Activated T-cell treated with anti-CD3 and anti-CD28 coated beads, Interleukin-2, amount 50 U/mL, for 72 hours (primary cell): Measurements from ENCODE around the gene PRKCE. TPM values are rescaled to one million over a fixed set of nuclear protein-coding genes. Genes with fewer than 3 reads are reported as not detected.

Experiments
- ATAC-seq, 2 donors: fragments of 150-1000 bp; cut with Tn5 transposase; replicated peaks in 1 of 2; 2 replicates each; pipeline ENCODE4 v1.10.0; 2021; ENCODE audit warnings: moderate library complexity in 2 of 2, mild to moderate bottlenecking in 1 of 2
- DNase-seq, 2 donors: peaks; one replicate each; pipeline ENCODE4 v3.0.0; 2021 to 2022; ENCODE audit warnings: mixed read lengths in 1 of 2
- H3K27ac Mint-ChIP-seq: one replicate; pipeline ENCODE4 v1.8.0; 2022; ENCODE audit warnings: mild to moderate bottlenecking, moderate library complexity, mixed read lengths
- H3K27me3 Mint-ChIP-seq: one replicate; pipeline ENCODE4 v1.8.0; 2022; ENCODE audit warnings: low read depth, mixed read lengths
- H3K36me3 Mint-ChIP-seq, 2 donors: one replicate each; pipeline ENCODE4 v1.8.0; 2022; ENCODE audit warnings: mixed read lengths in 2 of 2, mild to moderate bottlenecking in 1 of 2; ENCODE audit not compliant: insufficient read depth in 2 of 2
- H3K4me1 Mint-ChIP-seq: one replicate; pipeline ENCODE4 v1.8.0; 2022; ENCODE audit warnings: low read depth, mixed read lengths
- H3K4me3 Mint-ChIP-seq, 2 donors: one replicate each; pipeline ENCODE4 v1.8.0; 2022; ENCODE audit warnings: mild to moderate bottlenecking in 2 of 2, mixed read lengths in 2 of 2, moderate library complexity in 2 of 2
- H3K9me3 Mint-ChIP-seq, 2 donors: one replicate each; pipeline ENCODE4 v1.8.0; 2022; ENCODE audit warnings: mixed read lengths in 2 of 2
- total RNA-seq, 2 donors: library from RNA; stranded (reverse); gene quantifications; one replicate each; pipeline ENCODE4 v1.2.3, GENCODE V29; 2022

PRKCE gene
- total RNA-seq, 2 donors from 2014 or later: 19.3 to 35.3 TPM

DNA sequence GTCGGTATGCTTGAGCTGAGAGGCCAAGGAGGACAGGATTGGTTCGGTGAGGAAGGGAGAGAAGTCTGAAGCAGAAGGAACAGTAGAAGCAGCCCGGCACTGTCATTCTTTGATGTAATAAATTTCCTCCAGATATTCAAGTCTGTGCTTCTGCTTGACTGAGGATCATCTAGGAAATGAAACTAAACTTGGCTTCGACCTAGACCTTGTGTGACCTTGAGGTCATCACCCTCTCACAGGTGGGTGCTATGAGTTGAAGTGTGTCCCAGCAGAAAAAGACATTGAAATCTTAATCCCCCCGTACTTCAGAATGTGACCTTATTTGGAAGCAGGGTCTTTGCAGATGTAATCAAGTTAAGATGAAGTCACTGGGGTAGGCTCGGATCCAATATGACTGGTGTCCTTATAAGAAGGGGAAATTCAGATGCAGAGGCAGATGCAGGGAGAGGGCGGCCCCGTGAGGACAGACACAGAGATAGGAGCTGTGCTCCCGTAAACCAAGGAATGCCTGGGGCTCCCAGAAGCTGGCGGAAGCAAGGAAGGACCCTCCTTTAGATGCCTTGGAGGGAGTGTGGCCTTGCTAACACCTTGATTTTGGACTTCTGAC is 49.0 kb downstream of the PRKCE start:
- no peak overlapping the region for H3K4me3 Mint-ChIP-seq
- DNase-seq (no peak), ATAC-seq (no peak)
- no peaks in the 10 kb centered on the region for H3K27me3 Mint-ChIP-seq
- H3K36me3 Mint-ChIP-seq: no peaks in the 10 kb centered on the region
- no peak overlapping the region for H3K27ac Mint-ChIP-seq
- H3K9me3 Mint-ChIP-seq: no peaks in the 10 kb centered on the region
- peaks cover 25% of the 10 kb centered on the region for H3K4me1 Mint-ChIP-seq

- peaks cover 2 to 5% of the 10 kb centered on the region in 2 donors for H3K9me3 Mint-ChIP-seq
- H3K4me1 Mint-ChIP-seq: peaks cover under 1% of the 10 kb centered on the region
- H3K27me3 Mint-ChIP-seq: no peaks in the 10 kb centered on the region
- DNase-seq (no peak), ATAC-seq (no peak)
- no peak overlapping the region for H3K4me3 Mint-ChIP-seq
- no peak overlapping the region for H3K27ac Mint-ChIP-seq
- H3K36me3 Mint-ChIP-seq: peaks cover 2 to 10% of the 10 kb centered on the region in 2 donors
Observed at GRCh38 chr2:45705233-45705632, 53.8 kb downstream of the PRKCE start.

GRCh38 chr2:45706033-45706432 is 54.6 kb downstream of the PRKCE start:
- no peak overlapping the region for H3K27ac Mint-ChIP-seq
- H3K4me3 Mint-ChIP-seq: no peak overlapping the region
- H3K36me3 Mint-ChIP-seq: peaks cover 2 to 10% of the 10 kb centered on the region in 2 donors
- no peaks in the 10 kb centered on the region for H3K4me1 Mint-ChIP-seq
- peaks cover 2 to 5% of the 10 kb centered on the region in 2 donors for H3K9me3 Mint-ChIP-seq
- H3K27me3 Mint-ChIP-seq: no peaks in the 10 kb centered on the region
- DNase-seq (no peak), ATAC-seq (no peak)

DNA sequence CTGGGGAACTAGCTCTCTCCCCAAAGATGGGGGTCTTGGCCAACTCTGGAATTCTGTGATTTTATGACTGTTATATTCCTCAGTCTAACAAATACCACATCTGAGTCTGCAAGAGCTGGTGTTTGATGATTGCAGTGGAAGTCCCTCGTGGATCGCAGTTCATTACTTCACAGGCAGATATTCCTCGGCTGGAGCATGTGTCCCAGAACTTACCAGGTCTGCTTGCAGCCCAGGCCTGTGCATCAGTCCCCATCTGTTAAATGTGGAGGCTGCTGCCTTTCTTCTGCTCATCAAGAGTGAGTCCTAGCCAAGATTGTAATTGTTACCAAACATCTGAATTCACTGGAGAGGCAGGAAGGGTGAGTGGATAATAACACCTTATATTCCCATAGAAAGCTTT is 55.5 kb downstream of the PRKCE start:
- H3K9me3 Mint-ChIP-seq: peaks cover 2 to 5% of the 10 kb centered on the region in 2 donors
- H3K27ac Mint-ChIP-seq: no peak overlapping the region
- ATAC-seq (no peak), DNase-seq (no peak)
- H3K4me1 Mint-ChIP-seq: no peaks in the 10 kb centered on the region
- no peak overlapping the region for H3K4me3 Mint-ChIP-seq
- H3K36me3 Mint-ChIP-seq: peaks cover 2 to 10% of the 10 kb centered on the region in 2 donors
- no peaks in the 10 kb centered on the region for H3K27me3 Mint-ChIP-seq

GRCh38 chr2:45707661-45708060 is 56.2 kb downstream of the PRKCE start:
- H3K36me3 Mint-ChIP-seq: peaks cover 2 to 10% of the 10 kb centered on the region in 2 donors
- H3K4me1 Mint-ChIP-seq: no peaks in the 10 kb centered on the region
- H3K9me3 Mint-ChIP-seq: peaks cover 2 to 5% of the 10 kb centered on the region in 2 donors
- no peak overlapping the region for H3K27ac Mint-ChIP-seq
- no peak overlapping the region for H3K4me3 Mint-ChIP-seq
- no peaks in the 10 kb centered on the region for H3K27me3 Mint-ChIP-seq
- DNase-seq (no peak), ATAC-seq (no peak)

DNA sequence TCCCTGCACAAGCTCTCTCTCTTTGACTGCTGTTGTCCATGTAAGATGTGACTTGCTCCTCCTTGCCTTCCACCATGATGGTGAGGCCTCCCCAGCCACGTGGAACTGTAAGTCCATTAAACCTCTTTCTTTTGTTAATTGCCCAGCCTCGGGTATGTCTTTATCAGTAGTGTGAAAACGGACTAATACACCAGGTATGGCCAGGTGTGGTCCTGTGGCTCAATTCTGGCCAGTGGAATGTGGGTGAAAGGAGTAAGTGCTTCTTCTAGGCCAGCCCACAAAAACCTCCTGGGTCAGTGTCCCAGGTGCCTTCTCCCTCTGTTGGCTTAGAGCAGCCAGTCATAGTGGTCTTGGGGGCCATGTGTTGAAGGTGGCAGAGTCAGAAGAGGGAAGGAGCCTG is 57.0 kb downstream of the PRKCE start:
- H3K9me3 Mint-ChIP-seq: peaks cover 2 to 5% of the 10 kb centered on the region in 2 donors
- H3K36me3 Mint-ChIP-seq: peaks cover 2 to 10% of the 10 kb centered on the region in 2 donors
- H3K4me3 Mint-ChIP-seq: no peak overlapping the region
- H3K4me1 Mint-ChIP-seq: no peaks in the 10 kb centered on the region
- DNase-seq: no peak
- H3K27me3 Mint-ChIP-seq: no peaks in the 10 kb centered on the region
- ATAC-seq: no peak
- H3K27ac Mint-ChIP-seq: no peak overlapping the region

GRCh38 chr2:45709137-45709536 is 57.7 kb downstream of the PRKCE start:
- H3K36me3 Mint-ChIP-seq: peaks cover 2 to 10% of the 10 kb centered on the region in 2 donors
- no peak for ATAC-seq

GRCh38 chr2:45710468-45710867 is 59.0 kb downstream of the PRKCE start:
- DNase-seq: no peak
- Mint-ChIP-seq H3K27me3 (no peaks in the 10 kb centered on the region), H3K4me1 (no peaks in the 10 kb centered on the region), H3K36me3 (peaks cover 2 to 10% of the 10 kb centered on the region in 2 donors), H3K9me3 (peaks cover 2 to 5% of the 10 kb centered on the region in 2 donors), H3K4me3 (no peak overlapping the region), H3K27ac (no peak overlapping the region)
- no peak for ATAC-seq

More at GRCh38 chr2:45709137-45709536, 57.7 kb downstream of the PRKCE start:
- Mint-ChIP-seq H3K9me3 (peaks cover 2 to 5% of the 10 kb centered on the region in 2 donors), H3K27me3 (no peaks in the 10 kb centered on the region), H3K27ac (no peak overlapping the region), H3K4me3 (no peak overlapping the region), H3K4me1 (no peaks in the 10 kb centered on the region)
- DNase-seq: no peak

DNA sequence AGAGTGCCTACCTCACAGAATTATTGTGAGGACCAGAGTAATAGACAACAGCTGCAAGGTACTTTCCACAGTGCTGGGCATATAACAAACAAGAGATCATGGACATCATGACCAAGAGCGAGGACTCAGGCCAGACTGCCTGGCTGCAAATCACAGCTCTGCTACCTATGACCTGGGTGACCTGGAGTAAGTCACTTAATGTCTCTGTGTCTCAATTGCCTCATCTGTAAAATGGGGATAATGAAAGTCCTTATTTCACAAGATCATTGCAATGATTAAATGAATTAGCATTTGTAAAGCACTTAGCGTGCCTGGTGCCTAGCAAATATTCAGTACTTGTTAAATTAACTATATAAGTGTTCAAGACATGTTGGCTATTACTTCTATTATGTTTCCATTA is 59.7 kb downstream of the PRKCE start:
- H3K36me3 Mint-ChIP-seq: peaks cover 2 to 10% of the 10 kb centered on the region in 2 donors
- DNase-seq: no peak

GRCh38 chr2:45712570-45712969 is 61.1 kb downstream of the PRKCE start:
- Mint-ChIP-seq H3K36me3 (peaks cover 2 to 10% of the 10 kb centered on the region in 2 donors), H3K27ac (no peak overlapping the region), H3K4me3 (no peak overlapping the region), H3K9me3 (peaks cover 2 to 5% of the 10 kb centered on the region in 2 donors), H3K27me3 (no peaks in the 10 kb centered on the region), H3K4me1 (no peaks in the 10 kb centered on the region)
- no peak for DNase-seq
- ATAC-seq: no peak

More for the DNA sequence above, 59.7 kb downstream of the PRKCE start:
- no peak overlapping the region for H3K27ac Mint-ChIP-seq
- no peak for ATAC-seq
- no peak overlapping the region for H3K4me3 Mint-ChIP-seq
- H3K9me3 Mint-ChIP-seq: peaks cover 2 to 5% of the 10 kb centered on the region in 2 donors
- H3K27me3 Mint-ChIP-seq: no peaks in the 10 kb centered on the region
- H3K4me1 Mint-ChIP-seq: no peaks in the 10 kb centered on the region

DNA sequence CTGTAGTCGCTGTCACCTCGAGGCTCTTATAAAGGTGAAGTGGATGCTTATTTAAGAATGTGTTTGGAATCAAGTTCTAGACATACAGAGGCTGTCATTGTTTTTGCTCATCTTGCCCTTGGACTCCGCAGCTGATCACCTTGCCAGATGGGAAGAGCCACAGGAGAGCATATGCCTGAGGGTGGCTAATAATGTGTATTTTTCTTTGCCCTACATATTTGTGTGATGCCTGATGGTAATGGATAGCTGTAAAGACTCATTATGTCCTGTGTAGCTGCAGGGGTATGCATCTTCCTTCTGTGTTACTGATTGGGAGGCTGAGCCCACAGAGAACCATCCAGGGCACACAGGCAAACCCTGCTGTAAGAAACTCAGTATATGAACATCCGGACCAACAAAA is 61.7 kb downstream of the PRKCE start:
- Mint-ChIP-seq H3K4me1 (no peaks in the 10 kb centered on the region), H3K36me3 (peaks cover 2 to 7% of the 10 kb centered on the region in 2 donors), H3K4me3 (no peak overlapping the region)

DNA sequence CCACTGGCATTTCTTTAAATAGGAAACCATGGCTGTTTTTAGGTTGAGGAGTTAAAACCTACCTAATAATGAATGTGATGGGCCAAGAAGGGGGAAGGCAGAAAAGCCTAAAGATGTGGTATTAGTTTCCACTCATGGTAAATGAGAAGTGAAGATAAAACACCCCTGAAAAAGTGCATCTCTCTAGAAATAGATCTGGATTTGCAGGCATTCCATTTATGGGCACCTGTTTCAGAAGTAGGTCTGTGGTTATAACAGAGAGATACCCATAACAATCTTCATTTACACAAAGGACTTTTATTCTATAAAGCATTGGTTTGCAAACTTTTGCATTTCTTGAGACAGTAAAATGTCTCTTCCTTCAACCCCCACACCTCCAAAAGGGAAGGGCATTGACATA is 62.1 kb downstream of the PRKCE start:
- no peak overlapping the region for H3K27ac Mint-ChIP-seq
- DNase-seq (no peak), ATAC-seq (no peak)
- H3K9me3 Mint-ChIP-seq: peaks cover 0 to 3% of the 10 kb centered on the region in 2 donors
- no peak overlapping the region for H3K4me3 Mint-ChIP-seq
- H3K4me1 Mint-ChIP-seq: no peaks in the 10 kb centered on the region
- no peaks in the 10 kb centered on the region for H3K27me3 Mint-ChIP-seq
- H3K36me3 Mint-ChIP-seq: peaks cover 0 to 2% of the 10 kb centered on the region in 2 donors

More for the DNA sequence above, 61.7 kb downstream of the PRKCE start:
- ATAC-seq: no peak
- H3K27ac Mint-ChIP-seq: no peak overlapping the region
- DNase-seq: no peak
- H3K9me3 Mint-ChIP-seq: peaks cover 0 to 3% of the 10 kb centered on the region in 2 donors
- no peaks in the 10 kb centered on the region for H3K27me3 Mint-ChIP-seq

DNA sequence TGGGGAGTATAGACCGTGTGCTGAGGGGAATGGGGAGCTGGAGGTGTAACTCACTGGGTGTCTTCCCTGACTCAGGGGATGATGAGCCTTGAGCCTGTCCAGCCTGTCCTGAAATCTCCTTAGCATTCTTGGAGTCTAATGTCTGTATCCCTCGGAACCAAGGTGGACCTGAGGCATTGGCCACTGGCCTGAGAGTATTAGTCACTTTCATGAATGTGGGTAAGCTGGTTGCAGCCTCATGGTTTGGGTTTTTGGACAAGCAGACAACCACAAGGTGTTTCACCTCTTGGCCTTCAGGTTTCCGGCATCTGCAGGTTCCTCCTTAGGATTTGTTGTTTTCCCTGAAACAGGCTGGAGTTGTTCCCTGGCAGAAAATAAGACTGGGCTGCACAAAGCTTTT is 63.2 kb downstream of the PRKCE start:
- Mint-ChIP-seq H3K4me1 (no peaks in the 10 kb centered on the region), H3K36me3 (no peaks in the 10 kb centered on the region), H3K4me3 (no peak overlapping the region), H3K27me3 (no peaks in the 10 kb centered on the region), H3K27ac (no peak overlapping the region), H3K9me3 (no peaks in the 10 kb centered on the region)
- DNase-seq: no peak
- no peak for ATAC-seq
